Activated naive CD4-positive, alpha-beta T cell treated with anti-CD3 and anti-CD28 coated beads for 36 hours (primary cell): ENCODE measurements around the gene BCL2L2. TPM values are rescaled to one million over a fixed set of nuclear protein-coding genes. Genes with fewer than 3 reads are reported as not detected.
"Not testable (repeated sequence)": the region's sequence is repeated elsewhere in the genome, so short reads cannot be mapped to it uniquely, and the experiment has no call there.

ENCODE experiments used
- CTCF ChIA-PET: fragments of 350-600 bp; sonication (Branson Sonifier 250); formaldehyde crosslinking; loops from one replicate; lab custom pipeline; 2021; ENCODE audit warnings: antibody characterized with exemption; lab: Charles Lee
- DNase-seq: peaks from one replicate; pipeline ENCODE4 v3.0.0-alpha.2; 2020
- H3K27ac Mint-ChIP-seq: one replicate; pipeline ENCODE4 v1.8.0; 2021; ENCODE audit warnings: mild to moderate bottlenecking, mixed read lengths
- H3K27me3 Mint-ChIP-seq: one replicate; pipeline ENCODE4 v1.8.0; 2021; ENCODE audit warnings: low read depth, mixed read lengths
- H3K36me3 Mint-ChIP-seq: one replicate; pipeline ENCODE4 v1.8.0; 2021; ENCODE audit warnings: low read depth, mixed read lengths
- H3K4me1 Mint-ChIP-seq: one replicate; pipeline ENCODE4 v1.8.0; 2021; ENCODE audit warnings: low read depth, mixed read lengths
- H3K4me3 Mint-ChIP-seq: one replicate; pipeline ENCODE4 v1.8.0; 2021; ENCODE audit warnings: mild to moderate bottlenecking, moderate library complexity, mixed read lengths
- H3K9me3 Mint-ChIP-seq: one replicate; pipeline ENCODE4 v1.8.0; 2021; ENCODE audit warnings: mixed read lengths
- intact Hi-C: fragments of 100-400 bp; cut with micrococcal nuclease; formaldehyde crosslinking; loops from one replicate; pipeline ENCODE4 v1.15.1; 2023
- total RNA-seq, 2 experiments: library from RNA; stranded (reverse); gene quantifications; one replicate each; pipeline ENCODE4 v1.2.3, GENCODE V29; 2021

BCL2L2 gene
- total RNA-seq: 1 to 10 TPM in 1 of 2 experiments, under 1 TPM in 1; 0.60 to 1.5 TPM

DNA sequence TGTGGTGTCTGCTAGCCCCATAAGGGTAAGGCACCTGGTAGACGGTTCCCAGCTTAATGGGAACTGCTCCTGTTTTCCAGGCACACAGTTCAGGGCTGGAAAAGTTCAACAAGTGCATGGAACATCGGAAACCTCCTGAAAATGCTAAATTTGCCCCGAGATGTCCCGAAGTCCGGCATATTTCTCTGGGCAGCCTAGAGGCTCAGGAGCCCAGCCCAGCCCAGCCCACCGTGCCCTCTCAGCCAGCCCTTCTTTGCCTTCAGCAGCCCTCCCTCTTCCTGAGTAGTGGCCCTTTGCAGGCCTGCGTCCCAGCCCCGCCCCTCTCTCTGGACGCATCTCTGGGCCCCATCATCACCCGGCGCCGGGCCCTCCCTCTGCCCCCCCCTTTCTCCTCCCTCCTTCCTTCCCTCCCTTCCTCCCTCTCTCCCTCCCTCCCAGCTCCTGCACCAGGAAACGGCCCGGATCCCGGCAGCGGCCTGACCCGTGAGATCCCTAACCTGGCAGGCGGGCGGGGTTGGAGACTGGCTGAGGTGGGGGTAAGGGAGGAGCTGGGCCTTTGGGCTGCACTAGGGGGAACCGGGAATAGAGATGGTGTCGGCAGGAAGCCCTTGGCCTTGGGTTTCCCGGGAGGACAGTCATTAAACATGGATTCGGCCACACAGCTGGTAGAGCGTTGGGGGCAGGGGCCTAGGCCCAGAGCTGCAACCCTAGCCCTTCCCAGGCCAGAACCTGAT lies at the start of gene BCL2L2:
BCL2L2 (plus strand) TSS at position 422 of the 734 bp plus-strand sequence. CDS start 935 bp downstream, outside the sequence.
- CTCF ChIA-PET: interaction anchor here (0.5 to 1.9 kb wide), 7 partner anchors 11 to 230 kb away, joined by 3 to 5 read pairs (median 4); partner anchors contain the start of genes ACIN1 and C14orf119
- Mint-ChIP-seq H3K27me3 (peaks cover 26% of the 10 kb centered on the region), H3K4me1 (peaks cover 3% of the 10 kb centered on the region), H3K4me3 (peak within 1 kb of the TSS; percentile 10), H3K27ac (no peak within 1 kb of the TSS), H3K36me3 (no peaks in the 10 kb centered on the region), H3K9me3 (no peaks in the 10 kb centered on the region)
- intact Hi-C loops: loop anchor here (10.0 kb wide), 1 partner anchor 808 kb away; the partner anchor contains the start of genes DCAF11 and NRL
- peak; percentile 30 for DNase-seq

GRCh38 chr14:23258256-23258655 lies 48.4 kb upstream of the BCL2L2 start:
- CTCF ChIA-PET: interaction anchor here (0.7 to 1.5 kb wide), 2 partner anchors 64 to 137 kb away, joined by 3 read pairs; no protein-coding TSS in a partner anchor
- no peaks in the 10 kb centered on the region for H3K9me3 Mint-ChIP-seq
- no peak overlapping the region for H3K27ac Mint-ChIP-seq
- peaks cover 14% of the 10 kb centered on the region for H3K27me3 Mint-ChIP-seq
- H3K36me3 Mint-ChIP-seq: no peaks in the 10 kb centered on the region
- no peak overlapping the region for H3K4me3 Mint-ChIP-seq
- no peak for DNase-seq
- no peaks in the 10 kb centered on the region for H3K4me1 Mint-ChIP-seq
- intact Hi-C loops: no loop called here

DNA sequence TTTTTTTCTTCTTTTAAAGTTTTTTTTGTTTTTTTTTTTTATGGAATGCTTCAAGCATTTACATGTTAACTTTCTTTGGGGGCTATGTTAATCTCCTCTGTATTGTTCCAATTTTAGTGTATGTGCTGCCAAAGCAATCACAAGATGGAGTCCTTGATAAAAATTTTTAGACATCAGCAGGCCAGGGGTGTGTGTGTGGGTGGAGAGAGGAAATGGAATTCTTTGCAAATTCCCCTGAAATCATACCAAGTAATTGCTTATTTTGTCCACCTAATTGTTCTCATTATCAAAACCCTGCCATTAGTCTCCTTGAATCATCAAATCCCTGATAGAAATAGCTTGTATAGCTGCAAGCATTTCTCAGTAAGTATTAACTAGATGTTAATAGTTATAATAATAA lies 47.2 kb upstream of the BCL2L2 start:
- CTCF ChIA-PET: interaction anchor here (0.6 to 1.7 kb wide), 5 partner anchors 11 to 138 kb away, joined by 3 to 12 read pairs (median 4); partner anchors contain the start of gene PABPN1
- no peak for DNase-seq
- Mint-ChIP-seq H3K4me1 (no peaks in the 10 kb centered on the region), H3K27me3 (peaks cover 14% of the 10 kb centered on the region), H3K27ac (no peak overlapping the region), H3K4me3 (no peak overlapping the region), H3K9me3 (no peaks in the 10 kb centered on the region), H3K36me3 (no peaks in the 10 kb centered on the region)
- intact Hi-C loops: no loop called here

- H3K36me3 Mint-ChIP-seq, H3K27ac Mint-ChIP-seq, intact Hi-C loops, H3K4me1 Mint-ChIP-seq, DNase-seq, H3K9me3 Mint-ChIP-seq, H3K4me3 Mint-ChIP-seq: not testable (repeated sequence)
- CTCF ChIA-PET: interaction anchor here (1.1 to 1.7 kb wide), 3 partner anchors 10 to 192 kb away, joined by 3 to 5 read pairs (median 4); no protein-coding TSS in a partner anchor
- peaks cover 14% of the 10 kb centered on the region for H3K27me3 Mint-ChIP-seq
Measured at GRCh38 chr14:23260849-23261248, 45.8 kb upstream of the BCL2L2 start.

DNA sequence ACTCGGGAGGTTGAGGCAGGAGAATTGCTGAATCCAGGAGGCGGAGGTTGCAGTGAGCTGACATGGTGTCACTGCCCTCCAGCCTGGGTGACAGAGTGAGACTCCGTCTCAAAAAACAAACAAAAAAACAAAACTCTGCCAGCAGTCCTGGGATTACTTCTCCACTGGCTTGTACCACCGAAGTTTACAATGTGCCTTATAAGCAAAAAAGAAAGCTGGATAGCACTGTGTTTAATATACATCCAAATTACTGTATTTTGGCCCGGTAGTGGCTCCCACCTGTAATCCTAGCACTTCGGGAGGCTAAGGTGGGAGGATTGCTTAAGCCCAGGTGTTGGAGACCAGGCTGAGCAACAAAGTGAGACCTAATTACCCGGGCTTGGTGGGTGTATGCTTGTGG lies 37.4 kb upstream of the BCL2L2 start:
- DNase-seq: no peak
- Mint-ChIP-seq H3K27ac (no peak overlapping the region), H3K36me3 (no peaks in the 10 kb centered on the region), H3K4me3 (no peak overlapping the region), H3K27me3 (no peaks in the 10 kb centered on the region), H3K4me1 (no peaks in the 10 kb centered on the region), H3K9me3 (no peaks in the 10 kb centered on the region)
- CTCF ChIA-PET: interaction anchor here (1.4 kb wide), 1 partner anchor 111 kb away, joined by 4 read pairs; no protein-coding TSS in a partner anchor
- intact Hi-C loops: no loop called here

DNA sequence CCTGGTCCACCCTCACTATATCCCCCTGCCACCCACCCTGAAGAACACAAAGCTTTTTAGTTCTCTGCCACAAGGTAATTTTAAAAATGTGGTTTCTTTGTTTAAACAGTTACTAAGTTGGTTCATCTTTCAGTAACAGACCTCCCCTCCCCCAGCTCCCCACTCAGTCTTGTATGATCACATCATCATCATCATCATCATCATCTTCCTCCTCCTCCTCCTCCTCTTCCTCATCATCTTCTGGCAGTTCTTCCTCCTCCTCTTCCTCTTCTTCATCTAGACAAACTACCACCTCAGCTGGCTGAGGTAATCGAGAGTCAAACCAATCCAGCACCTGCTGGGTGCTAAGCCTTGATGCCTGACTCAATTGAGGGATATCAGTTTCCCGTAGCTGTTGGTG lies 31.2 kb upstream of the BCL2L2 start:
- Mint-ChIP-seq H3K36me3 (peaks cover 13% of the 10 kb centered on the region), H3K4me1 (peaks cover 2% of the 10 kb centered on the region), H3K4me3 (no peak overlapping the region), H3K27ac (peak overlapping the region; percentile 6), H3K9me3 (no peaks in the 10 kb centered on the region), H3K27me3 (no peaks in the 10 kb centered on the region)
- DNase-seq: no peak
- intact Hi-C loops: no loop called here
- CTCF ChIA-PET: no interaction called here

DNA sequence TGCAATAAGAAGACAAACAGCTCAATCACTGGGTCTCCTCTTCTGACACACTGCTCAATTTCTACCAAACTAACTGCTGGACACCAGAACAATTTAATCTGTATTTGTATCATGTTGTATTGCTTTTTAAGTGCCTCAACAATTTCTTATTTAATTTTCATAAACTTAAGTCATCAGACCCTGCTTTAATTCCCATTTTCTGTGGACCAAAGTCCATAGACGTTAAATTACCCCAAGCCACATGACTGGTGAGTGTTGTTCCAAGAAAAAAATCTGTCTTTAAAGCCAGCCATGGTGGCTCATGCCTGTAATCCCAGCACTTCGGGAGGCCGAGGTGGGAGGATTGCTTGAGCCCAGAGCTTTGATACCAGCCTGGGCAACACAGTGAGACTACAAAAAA lies 29.4 kb upstream of the BCL2L2 start:
- CTCF ChIA-PET: interaction anchor here (0.7 to 1.5 kb wide), 2 partner anchors 17 to 24 kb away, joined by 3 to 6 read pairs; no protein-coding TSS in a partner anchor
- Mint-ChIP-seq H3K36me3 (peaks cover 13% of the 10 kb centered on the region), H3K4me3 (no peak overlapping the region), H3K27ac (no peak overlapping the region), H3K27me3 (no peaks in the 10 kb centered on the region), H3K4me1 (peaks cover 2% of the 10 kb centered on the region), H3K9me3 (no peaks in the 10 kb centered on the region)
- DNase-seq: no peak
- intact Hi-C loops: no loop called here

- H3K9me3 Mint-ChIP-seq, intact Hi-C loops, H3K4me1 Mint-ChIP-seq, DNase-seq, H3K27ac Mint-ChIP-seq, H3K4me3 Mint-ChIP-seq, H3K27me3 Mint-ChIP-seq: not testable (repeated sequence)
- CTCF ChIA-PET: interaction anchor here (1.5 kb wide), 1 partner anchor 17 kb away, joined by 6 read pairs; no protein-coding TSS in a partner anchor
- peaks cover 16% of the 10 kb centered on the region for H3K36me3 Mint-ChIP-seq
Measured at GRCh38 chr14:23277928-23278327, 28.7 kb upstream of the BCL2L2 start.

- Mint-ChIP-seq H3K27ac (no peak overlapping the region), H3K36me3 (peaks cover 6% of the 10 kb centered on the region), H3K27me3 (no peaks in the 10 kb centered on the region), H3K9me3 (no peaks in the 10 kb centered on the region), H3K4me3 (no peak overlapping the region), H3K4me1 (peaks cover 24% of the 10 kb centered on the region)
- intact Hi-C loops: no loop called here
- no peak for DNase-seq
- CTCF ChIA-PET: interaction anchor here (1.3 to 1.4 kb wide), 2 partner anchors 13 to 161 kb away, joined by 3 to 8 read pairs; no protein-coding TSS in a partner anchor
Measured at GRCh38 chr14:23281247-23281646, 25.4 kb upstream of the BCL2L2 start.

GRCh38 chr14:23284654-23285529 lies 21.7 kb upstream of the BCL2L2 start:
- H3K4me1 Mint-ChIP-seq: peaks cover 29% of the 10 kb centered on the region
- CTCF ChIA-PET: interaction anchor here (0.6 to 5.3 kb wide), 7 partner anchors 11 to 1750 kb away, joined by 3 to 33 read pairs (median 4); partner anchors contain the start of gene PPP1R3E
- no peaks in the 10 kb centered on the region for H3K9me3 Mint-ChIP-seq
- DNase-seq: peak; percentile 48
- H3K36me3 Mint-ChIP-seq: peaks cover 4% of the 10 kb centered on the region
- H3K27me3 Mint-ChIP-seq: no peaks in the 10 kb centered on the region
- H3K27ac Mint-ChIP-seq: peak overlapping the region; percentile 94
- peak overlapping the region; percentile 99 for H3K4me3 Mint-ChIP-seq
- intact Hi-C loops: loop anchor here (5.0 kb wide), 1 partner anchor 213 kb away; no protein-coding TSS in a partner anchor

- DNase-seq: no peak
- Mint-ChIP-seq H3K4me3 (peak overlapping the region; percentile 99), H3K9me3 (no peaks in the 10 kb centered on the region), H3K4me1 (peaks cover 29% of the 10 kb centered on the region), H3K36me3 (peaks cover 4% of the 10 kb centered on the region), H3K27ac (peak overlapping the region; percentile 94), H3K27me3 (no peaks in the 10 kb centered on the region)
- intact Hi-C loops: loop anchor here (1.0 to 5.0 kb wide), 10 partner anchors 10 to 519 kb away; partner anchors contain the start of genes ACIN1, C14orf119, NGDN and OXA1L
- CTCF ChIA-PET: interaction anchor here (0.6 to 5.3 kb wide), 8 partner anchors 10 to 1751 kb away, joined by 3 to 33 read pairs (median 5); partner anchors contain the start of gene PPP1R3E
Measured at GRCh38 chr14:23285530-23286019, 21.1 kb upstream of the BCL2L2 start.
